Glutamatergic neuron (in vitro differentiated cells): ENCODE measurements around the gene FAM89A. TPM values are rescaled to one million over a fixed set of nuclear protein-coding genes. Genes with fewer than 3 reads are reported as not detected.
"Not testable (repeated sequence)": the region's sequence is repeated elsewhere in the genome, so short reads cannot be mapped to it uniquely, and the experiment has no call there.

ENCODE experiments used
- DNase-seq: peaks from one replicate; pipeline ENCODE4 v3.0.0; 2022
- H3K27ac Mint-ChIP-seq: one replicate; pipeline ENCODE4 v1.8.0; 2020; ENCODE audit warnings: mild to moderate bottlenecking, mixed read lengths, inconsistent platforms; ENCODE audit not compliant: unreplicated experiment
- H3K27me3 Mint-ChIP-seq: one replicate; pipeline ENCODE4 v1.8.0; 2020; ENCODE audit warnings: mild to moderate bottlenecking, moderate library complexity, mixed read lengths, inconsistent platforms; ENCODE audit not compliant: unreplicated experiment
- H3K36me3 Mint-ChIP-seq: one replicate; pipeline ENCODE4 v1.8.0; 2020; ENCODE audit warnings: mild to moderate bottlenecking, mixed read lengths, inconsistent platforms; ENCODE audit not compliant: unreplicated experiment
- H3K4me1 Mint-ChIP-seq: one replicate; pipeline ENCODE4 v1.8.0; 2020; ENCODE audit warnings: mild to moderate bottlenecking, low read depth, mixed read lengths, inconsistent platforms; ENCODE audit not compliant: unreplicated experiment
- H3K4me3 Mint-ChIP-seq: one replicate; pipeline ENCODE4 v1.8.0; 2020; ENCODE audit warnings: mild to moderate bottlenecking, mixed read lengths, inconsistent platforms; ENCODE audit not compliant: unreplicated experiment
- H3K9me3 Mint-ChIP-seq: one replicate; pipeline ENCODE4 v1.8.0; 2020; ENCODE audit warnings: mild to moderate bottlenecking, moderate library complexity, mixed read lengths, inconsistent platforms; ENCODE audit not compliant: unreplicated experiment
- CTCF ChIP-seq: fragments of 200-600 bp; sonication (generic); IDR thresholded peaks from one replicate; pipeline ENCODE4 v1.5.0; 2021; ENCODE audit not compliant: partially characterized antibody, unreplicated experiment
- total RNA-seq: library from RNA; stranded (reverse); fragmentation: NEBNext Ultra II Directional; extraction: Animal tissue kit (Norgen Biotek cat#: 25700); gene quantifications from one replicate; pipeline ENCODE4 v1.2.1, GENCODE V29; 2021; ENCODE audit not compliant: unreplicated experiment

The FAM89A gene
- total RNA-seq, 1 donor from 2014 or later: 6.4 TPM

- TF ChIP-seq CTCF: no peak
- Mint-ChIP-seq H3K4me1 (no peaks in the 10 kb centered on the region), H3K4me3 (no peak overlapping the region), H3K9me3 (no peaks in the 10 kb centered on the region), H3K36me3 (no peaks in the 10 kb centered on the region), H3K27me3 (peaks cover 1% of the 10 kb centered on the region), H3K27ac (no peak overlapping the region)
- DNase-seq: no peak
Measured at GRCh38 chr1:231058416-231059109, 18.5 kb upstream of the FAM89A start.

GRCh38 chr1:231057410-231057809 is 17.4 kb upstream of the FAM89A start:
- no peak for DNase-seq
- no peak overlapping the region for H3K4me3 Mint-ChIP-seq
- H3K4me1 Mint-ChIP-seq: no peaks in the 10 kb centered on the region
- H3K27ac Mint-ChIP-seq: no peak overlapping the region
- no peak for TF ChIP-seq CTCF
- peaks cover 1% of the 10 kb centered on the region for H3K27me3 Mint-ChIP-seq
- no peaks in the 10 kb centered on the region for H3K9me3 Mint-ChIP-seq
- H3K36me3 Mint-ChIP-seq: no peaks in the 10 kb centered on the region

- H3K4me3 Mint-ChIP-seq: no peak overlapping the region
- H3K27me3 Mint-ChIP-seq: peaks cover 1% of the 10 kb centered on the region
- H3K9me3 Mint-ChIP-seq: no peaks in the 10 kb centered on the region
- H3K27ac Mint-ChIP-seq: no peak overlapping the region
- H3K36me3 Mint-ChIP-seq: no peaks in the 10 kb centered on the region
- TF ChIP-seq CTCF: no peak
- H3K4me1 Mint-ChIP-seq: no peaks in the 10 kb centered on the region
- DNase-seq: no peak
Measured at GRCh38 chr1:231055271-231055670, 15.2 kb upstream of the FAM89A start.

GRCh38 chr1:231053493-231054162 is 13.6 kb upstream of the FAM89A start:
- Mint-ChIP-seq H3K36me3 (no peaks in the 10 kb centered on the region), H3K27me3 (peaks cover 5% of the 10 kb centered on the region), H3K4me1 (no peaks in the 10 kb centered on the region), H3K9me3 (no peaks in the 10 kb centered on the region), H3K4me3 (no peak overlapping the region), H3K27ac (no peak overlapping the region)
- DNase-seq: no peak
- TF ChIP-seq CTCF: no peak

- H3K27ac Mint-ChIP-seq: no peak overlapping the region
- H3K9me3 Mint-ChIP-seq: no peaks in the 10 kb centered on the region
- H3K4me1 Mint-ChIP-seq: no peaks in the 10 kb centered on the region
- H3K36me3 Mint-ChIP-seq: no peaks in the 10 kb centered on the region
- TF ChIP-seq CTCF: no peak
- DNase-seq: no peak
- no peak overlapping the region for H3K4me3 Mint-ChIP-seq
- H3K27me3 Mint-ChIP-seq: peaks cover 5% of the 10 kb centered on the region
Measured at GRCh38 chr1:231052777-231053176, 12.7 kb upstream of the FAM89A start.

GRCh38 chr1:231050932-231051331 is 10.9 kb upstream of the FAM89A start:
- H3K4me1 Mint-ChIP-seq, DNase-seq, H3K27ac Mint-ChIP-seq, H3K9me3 Mint-ChIP-seq, H3K36me3 Mint-ChIP-seq, H3K4me3 Mint-ChIP-seq: not testable (repeated sequence)
- H3K27me3 Mint-ChIP-seq: peaks cover 10% of the 10 kb centered on the region
